GM19240 (cell line): Measurements from ENCODE around the gene CECR2.

ENCODE experiments used
- DNase-seq: peaks from one replicate; pipeline ENCODE4 v3.0.0; 2011; ENCODE audit warnings: low spot score; ENCODE audit not compliant: insufficient read length

CECR2 gene

DNA sequence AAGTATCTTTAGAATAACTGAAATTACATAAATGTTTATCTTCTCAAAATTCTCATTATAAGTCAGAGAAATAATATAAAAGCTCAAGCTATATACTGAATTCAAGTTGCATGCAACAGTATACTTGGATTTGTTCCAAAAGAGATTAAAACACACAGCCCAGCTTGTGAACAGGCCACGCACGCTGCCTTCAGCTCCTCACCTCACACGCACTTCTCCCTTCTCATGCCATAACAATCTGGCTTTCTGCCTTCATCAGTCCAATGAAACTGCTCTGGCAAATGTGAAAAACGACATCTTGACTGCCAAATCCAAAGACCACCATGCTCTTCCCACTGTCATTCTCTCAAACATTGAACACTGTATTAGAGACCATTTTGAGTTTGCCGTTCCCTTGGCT is 237.2 kb downstream of the CECR2 start:
- DNase-seq: no peak
